HG03469 (cell line): ENCODE results near the gene STAU1.
"Not testable (repeated sequence)": the region's sequence is repeated elsewhere in the genome, so short reads cannot be mapped to it uniquely, and the experiment has no call there.

Source experiments
- ATAC-seq: cut with Tn5 transposase; IDR thresholded peaks from one replicate; pipeline ENCODE4 v1.9.1; 2021; ENCODE audit warnings: mild to moderate bottlenecking, moderate library complexity, moderate number of reproducible peaks; ENCODE audit not compliant: unreplicated experiment

The STAU1 gene

DNA sequence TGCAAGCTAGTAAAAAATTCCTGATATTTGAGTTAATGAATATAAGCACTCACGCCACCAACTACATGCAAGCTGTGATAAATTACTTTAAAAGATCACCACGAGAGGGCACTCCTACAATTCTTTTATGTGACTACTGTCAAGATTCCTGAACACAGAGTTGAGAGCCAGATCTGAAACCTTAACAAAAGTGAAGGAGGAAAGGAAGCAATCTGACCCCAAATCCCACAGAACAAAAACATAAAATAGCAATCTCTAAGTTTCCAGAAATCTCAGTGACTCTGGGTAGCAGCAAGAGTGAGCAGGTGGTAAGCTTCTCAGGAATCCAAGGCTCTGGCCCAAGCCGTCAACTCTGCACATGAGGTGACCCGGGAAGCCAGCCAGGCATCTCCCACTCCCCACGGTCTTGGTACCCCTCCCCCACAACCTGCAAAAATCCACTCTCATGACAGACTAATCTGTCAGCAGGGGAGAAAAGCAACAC is 55.1 kb downstream of the STAU1 start:
- no peak for ATAC-seq

DNA sequence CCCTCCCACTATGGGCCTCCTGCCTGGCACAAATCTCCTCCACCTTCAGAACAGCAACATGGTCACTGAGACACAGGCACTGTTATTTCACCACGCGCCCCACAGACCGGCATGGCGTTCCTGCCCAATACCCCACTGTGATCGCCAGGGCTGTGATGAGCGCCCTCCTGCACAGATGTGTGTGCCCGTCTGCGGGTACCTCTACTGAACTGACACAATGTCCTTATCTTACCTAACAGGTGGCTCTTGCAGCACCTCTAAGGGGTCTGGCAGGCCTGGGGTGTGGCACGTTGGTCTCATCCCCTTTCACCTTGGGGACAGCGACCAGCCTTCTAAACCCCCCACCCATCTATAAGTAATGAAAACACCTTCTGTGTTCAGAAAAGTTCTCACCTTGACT is 64.2 kb downstream of the STAU1 start:
- ATAC-seq = no peak

DNA sequence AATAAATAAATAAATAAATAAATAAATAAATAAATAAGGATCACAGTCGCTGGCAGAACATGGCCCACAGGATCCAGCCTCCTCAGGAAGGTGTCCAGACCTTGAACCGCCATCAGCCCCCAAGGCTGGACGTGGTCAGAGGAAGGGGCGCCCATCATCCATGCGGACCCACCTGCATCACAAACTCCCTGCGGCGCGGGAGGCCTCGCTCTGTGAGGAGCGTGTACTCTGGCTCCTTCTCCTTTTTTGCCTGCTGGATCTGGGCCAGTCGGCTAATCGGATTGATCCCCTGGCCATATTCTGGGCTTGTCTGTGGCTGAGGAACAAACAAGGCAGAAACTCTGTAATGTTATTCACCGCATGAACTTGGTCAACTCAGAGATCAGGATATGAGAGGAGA is 65.2 kb downstream of the STAU1 start:
- ATAC-seq = no peak

DNA sequence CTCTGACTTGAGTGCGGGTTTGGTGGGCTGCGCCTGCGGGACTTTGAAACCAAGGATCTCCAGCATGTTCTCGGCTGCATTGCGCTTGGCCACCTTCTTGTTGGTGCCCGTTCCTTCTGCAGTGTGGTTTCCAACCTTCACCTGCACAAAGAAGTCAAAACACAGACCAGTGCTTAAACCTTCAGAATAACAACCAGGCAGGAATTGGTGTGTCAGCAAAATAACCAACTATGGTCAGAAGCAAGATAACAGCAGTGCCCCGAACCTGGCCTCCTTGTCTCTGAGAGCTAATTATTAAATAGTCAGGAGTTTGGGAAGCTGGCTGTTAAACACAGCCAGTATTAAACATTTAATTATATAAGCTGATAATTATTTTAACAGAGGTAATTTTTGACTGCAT is 68.1 kb downstream of the STAU1 start:
- no peak for ATAC-seq

DNA sequence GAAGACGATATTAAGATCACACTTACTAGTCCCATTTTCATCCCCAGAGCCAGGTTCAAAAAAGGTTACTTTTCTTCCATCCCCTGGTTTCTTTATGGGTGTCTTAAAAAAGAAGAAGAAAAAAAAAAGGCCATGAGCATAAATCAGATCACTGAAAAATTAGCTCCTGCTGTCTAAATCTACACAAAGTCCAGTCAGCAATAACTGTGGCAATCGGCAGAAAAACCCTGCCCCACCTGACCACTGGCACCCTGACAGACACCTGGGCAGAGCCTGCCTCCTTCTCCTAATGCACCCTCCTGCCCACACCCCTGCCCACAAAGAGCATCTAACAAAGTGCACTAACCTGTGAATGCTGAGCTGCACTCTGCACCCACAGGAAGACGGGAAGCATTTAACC is 69.8 kb downstream of the STAU1 start:
- no peak for ATAC-seq

DNA sequence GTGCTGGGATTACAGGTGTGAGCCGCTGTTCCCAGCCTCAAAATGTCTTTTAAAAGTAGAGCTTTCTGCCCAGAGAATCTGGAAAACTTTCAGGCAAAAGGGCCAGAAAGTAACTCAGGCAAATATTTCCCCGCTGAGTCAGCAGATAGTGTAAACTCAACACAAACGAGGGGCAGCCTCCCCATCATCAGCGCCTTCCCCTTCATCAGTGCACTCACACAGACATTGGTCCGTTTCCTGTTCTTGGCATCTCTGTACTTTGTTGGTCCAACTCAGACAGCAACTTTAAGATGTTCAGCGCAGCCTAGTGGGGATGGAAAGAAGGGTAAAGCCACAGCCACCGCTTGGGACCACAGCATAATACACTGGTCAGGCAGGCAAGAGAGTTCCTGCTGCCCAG is 72.6 kb downstream of the STAU1 start:
- no peak for ATAC-seq

DNA sequence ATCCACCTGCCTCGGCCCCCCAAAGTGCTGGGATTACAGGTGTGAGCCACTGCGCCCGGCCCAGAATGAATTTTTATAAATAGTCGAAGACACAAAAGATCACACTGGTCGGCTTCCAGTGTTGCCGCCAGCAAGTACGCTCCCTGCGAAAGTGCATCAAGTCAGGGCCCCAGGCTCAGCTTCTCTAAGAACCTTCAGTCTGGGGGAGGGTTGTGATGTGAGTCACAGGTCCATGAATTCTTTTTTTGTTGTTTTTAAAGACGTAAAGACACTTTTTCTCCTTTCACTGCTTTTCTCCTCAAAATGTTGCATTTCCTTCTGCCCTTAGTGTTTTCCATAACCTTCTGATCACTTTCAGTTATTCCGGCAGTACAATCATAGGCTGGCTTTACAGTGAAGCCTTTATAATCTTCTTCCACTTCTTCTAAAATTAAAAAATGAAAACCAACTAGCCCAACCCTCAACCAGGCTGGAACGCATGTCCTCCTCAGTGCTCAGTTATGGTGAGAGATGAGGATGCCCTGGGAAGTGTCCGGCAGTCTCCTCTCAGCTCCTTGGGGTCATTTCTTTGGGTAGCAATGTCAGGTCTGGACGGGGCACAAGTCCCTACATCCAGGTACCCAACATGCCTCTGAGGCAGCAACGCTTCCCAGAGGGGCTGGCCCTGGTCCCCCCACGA is 75.4 kb downstream of the STAU1 start:
- ATAC-seq = no peak

DNA sequence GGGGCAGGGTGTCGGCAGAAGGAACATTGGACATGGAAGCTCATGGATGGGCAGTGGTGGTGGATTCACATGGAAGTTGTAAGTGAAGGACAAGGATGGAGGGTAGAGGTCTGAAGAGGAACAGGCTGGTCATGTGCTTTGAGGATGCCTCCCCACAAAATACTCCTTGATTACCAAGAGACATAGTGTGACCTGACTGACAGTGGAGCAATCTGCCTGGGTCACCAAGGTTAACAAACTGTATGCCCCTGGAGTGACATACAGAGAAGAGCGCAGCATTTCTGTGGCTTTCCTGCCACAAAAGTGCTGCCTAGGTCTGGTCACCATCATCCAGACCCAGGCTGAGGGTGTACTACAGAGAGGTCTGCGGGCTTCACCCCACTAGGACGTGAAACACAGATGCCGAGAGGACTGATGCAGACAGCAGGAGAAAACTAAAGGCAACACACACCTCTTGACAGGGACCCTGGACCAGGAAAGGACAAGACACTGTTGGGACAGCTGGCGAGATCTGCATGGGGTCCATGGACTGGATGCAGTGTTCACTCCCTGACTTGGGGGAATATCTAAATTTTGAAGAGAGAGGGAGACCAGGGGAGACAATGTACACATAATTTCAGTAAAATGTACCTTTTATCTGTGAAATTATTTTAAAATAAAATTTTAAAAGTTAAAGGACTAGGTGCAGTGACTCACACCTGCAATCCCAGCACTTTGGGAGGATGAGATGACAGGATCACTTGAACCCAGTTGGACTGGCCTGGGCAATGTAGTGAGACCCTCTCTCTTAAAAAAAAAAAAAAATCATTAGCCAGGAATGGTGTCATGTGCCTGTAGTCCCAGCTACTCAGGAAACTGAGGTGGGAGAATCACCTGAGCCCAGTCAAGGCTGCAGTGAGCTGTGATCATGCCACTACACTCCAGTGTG is 77.1 kb downstream of the STAU1 start:
- no peak for ATAC-seq

DNA sequence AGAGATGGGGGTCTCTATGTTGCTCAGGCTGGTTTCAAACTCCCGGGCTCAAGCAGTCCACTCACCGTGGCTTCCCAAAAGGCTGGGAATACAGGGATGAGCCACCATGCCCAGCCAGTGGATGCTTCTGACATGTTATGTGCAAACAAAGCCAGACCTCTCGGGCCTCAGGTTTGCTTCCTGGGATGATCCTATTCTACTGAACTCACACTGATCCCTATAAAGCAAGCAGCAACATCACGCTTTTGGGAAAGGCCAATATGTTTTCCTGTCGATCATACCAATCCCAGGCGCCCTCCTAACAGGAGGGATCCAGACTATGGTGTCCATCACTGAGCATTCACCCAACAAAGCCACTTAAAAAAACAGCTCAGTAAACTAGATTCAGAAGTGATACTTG is 81.8 kb downstream of the STAU1 start:
- ATAC-seq = no peak

DNA sequence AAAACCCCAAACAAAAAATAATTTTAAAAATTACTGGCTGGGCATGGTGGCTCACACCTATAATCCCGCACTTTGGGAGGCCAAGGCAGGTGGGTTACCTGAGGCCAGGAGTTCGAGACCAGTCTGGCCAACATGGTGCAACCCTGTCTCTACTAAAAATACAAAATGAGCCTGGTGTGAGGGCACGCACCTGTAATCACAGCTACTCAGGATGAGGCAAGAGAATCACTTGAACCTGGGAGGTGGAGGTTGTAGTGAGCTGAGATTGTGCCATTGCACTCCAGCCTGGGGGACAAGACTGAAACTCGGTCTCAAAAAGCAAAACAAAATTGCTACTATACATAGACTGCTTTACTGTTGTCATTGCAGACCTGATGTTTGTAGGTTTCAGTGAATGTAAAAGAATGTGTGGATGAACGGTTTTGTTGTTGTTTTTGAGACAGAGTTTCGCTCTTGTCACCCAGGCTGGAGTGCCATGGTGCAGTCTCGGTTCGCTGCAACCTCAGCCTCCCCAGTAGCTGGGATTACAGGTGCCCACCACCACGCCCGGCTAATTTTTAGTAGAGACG is 83.1 kb downstream of the STAU1 start:
- ATAC-seq = not testable (repeated sequence)

DNA sequence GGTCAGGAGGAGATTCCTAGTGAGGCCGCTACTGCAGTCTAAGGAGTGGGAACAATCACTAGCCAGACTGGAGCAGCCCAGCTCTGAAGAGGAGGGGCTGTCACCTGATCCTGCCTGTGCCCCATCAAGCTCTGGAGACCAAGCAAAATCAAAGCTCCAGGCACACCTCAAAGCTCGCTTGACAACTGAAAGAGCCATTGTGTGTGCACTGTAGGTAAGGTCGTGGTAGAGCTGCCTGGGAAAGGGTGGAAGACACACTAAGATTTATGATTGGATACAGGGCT is 83.8 kb downstream of the STAU1 start:
- ATAC-seq = no peak

DNA sequence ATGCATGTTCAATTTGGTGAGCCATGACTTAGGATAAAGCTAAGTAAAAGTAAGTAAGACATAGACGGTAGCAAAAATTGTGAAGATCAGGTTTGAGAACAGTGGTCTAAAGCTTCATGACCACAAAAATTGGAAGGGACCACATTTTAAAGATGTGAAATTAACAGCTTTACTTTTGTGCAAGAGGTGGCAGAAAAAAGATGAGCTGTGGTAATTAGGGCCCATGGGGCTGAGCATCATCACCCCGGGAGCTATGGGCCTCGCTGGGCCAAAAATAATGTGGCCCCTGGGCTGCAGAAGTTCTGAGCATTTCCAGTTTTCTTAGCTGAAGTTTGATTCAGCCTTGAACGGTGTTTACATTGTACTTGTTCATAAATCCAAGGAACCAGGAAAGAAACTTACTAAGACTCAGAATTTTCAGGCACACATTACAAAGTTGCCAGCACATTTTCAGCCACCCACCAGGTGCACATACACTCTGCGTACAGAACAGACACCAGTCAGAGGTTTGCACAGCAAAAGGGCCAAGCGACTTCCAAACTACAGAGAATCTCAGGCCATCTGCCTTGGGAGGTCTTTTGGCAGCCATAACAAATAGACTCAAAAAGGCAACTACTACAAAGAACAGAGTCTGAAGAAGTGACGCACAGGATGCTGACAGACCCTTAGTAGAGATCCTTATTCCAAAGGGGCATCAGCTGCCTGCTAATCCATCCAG is 84.3 kb downstream of the STAU1 start:
- no peak for ATAC-seq

DNA sequence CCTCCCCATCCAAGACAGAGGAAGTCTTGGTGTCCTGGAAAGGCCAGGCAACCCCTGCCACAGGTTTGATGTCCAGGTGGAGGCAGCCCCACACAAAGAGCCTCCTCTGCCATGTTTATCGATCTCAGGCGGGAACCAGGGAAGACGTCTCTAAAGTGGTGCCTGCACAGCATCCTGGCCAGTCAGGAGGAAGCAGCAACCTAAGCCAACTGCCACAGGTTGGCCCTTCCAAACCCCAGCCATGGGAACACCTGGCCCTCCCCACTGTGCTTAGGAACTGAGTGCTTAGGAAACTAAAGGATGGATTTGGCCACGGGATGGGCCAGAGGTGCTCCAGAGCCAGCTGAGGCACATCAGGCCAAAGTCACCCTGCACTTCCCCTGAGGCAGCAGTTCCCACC is 85.1 kb downstream of the STAU1 start:
- ATAC-seq = no peak

DNA sequence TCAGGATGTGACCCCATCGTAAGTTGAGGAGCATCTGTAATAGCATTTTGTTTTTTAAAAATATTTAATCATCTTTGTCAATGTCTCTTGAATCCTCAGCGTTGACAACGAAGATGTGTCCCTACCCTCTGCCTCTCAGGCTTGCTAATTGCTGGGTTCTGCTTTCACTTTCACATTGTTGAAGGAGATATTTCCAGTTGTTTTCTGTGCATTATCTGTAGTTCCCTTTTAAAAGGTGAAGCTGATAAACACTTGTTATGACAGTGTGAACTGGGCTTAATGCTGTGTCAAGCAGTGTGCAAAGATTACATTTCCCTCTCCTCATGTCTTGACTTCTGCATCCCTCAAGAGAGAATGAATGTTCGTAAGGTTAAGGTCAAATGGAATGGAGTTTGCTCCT is 87.2 kb downstream of the STAU1 start:
- no peak for ATAC-seq

DNA sequence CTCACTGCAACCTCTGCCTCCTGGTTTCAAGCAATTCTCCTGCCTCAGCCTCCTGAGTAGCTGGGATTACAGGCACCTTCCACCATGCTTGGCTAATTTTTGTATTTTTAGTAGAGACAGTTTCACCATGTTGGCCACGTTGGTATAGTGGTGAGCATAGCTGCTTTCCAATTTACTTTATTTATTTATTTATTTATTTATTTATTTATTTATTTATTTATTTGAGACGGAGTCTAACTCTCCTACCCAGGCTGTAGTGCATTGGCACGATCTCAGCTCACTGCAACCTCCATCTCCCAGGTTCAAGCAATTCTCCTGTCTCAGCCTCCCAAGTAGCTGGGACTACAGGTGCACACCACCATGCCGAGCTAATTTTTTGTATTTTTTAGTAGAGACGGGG is 87.8 kb downstream of the STAU1 start:
- ATAC-seq = not testable (repeated sequence)

DNA sequence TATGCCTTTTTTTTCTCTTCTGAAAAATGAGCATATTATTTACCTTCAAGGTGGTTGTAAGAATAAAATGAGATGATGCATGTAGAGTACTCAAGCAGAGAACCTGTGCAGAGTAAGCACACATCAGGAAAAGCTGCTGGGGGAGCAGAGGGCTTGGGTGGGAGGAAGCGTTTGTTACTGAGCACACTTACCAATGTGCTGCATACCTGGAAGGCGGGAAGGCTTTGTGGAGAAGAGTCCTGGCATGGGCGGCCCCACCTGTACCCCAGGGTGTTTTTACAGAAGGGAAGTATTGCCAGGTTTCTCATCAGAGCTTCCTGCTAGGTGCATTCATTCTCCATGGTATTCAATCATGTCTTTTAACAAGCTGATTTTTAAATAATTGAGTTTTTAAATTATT is 89.1 kb downstream of the STAU1 start:
- ATAC-seq = no peak

DNA sequence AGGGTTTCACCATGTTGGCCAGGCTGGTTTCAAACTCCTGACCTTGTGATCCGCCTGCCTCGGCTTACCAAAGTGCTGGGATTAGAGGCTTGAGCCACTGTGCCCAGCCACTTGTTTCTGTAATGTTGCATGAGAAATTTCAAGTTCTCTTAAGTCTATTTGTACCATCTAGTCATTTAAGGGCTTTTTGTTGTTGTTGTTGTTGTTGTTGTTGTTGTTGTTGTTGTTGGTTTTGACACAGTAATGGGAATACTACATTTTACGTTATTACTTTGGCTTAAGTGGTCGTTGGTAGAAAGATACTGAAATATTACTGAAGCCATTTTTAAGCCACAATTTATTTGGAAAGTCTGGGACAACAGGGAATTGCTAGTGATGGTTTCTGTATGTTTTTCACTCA is 90.0 kb downstream of the STAU1 start:
- ATAC-seq = no peak

DNA sequence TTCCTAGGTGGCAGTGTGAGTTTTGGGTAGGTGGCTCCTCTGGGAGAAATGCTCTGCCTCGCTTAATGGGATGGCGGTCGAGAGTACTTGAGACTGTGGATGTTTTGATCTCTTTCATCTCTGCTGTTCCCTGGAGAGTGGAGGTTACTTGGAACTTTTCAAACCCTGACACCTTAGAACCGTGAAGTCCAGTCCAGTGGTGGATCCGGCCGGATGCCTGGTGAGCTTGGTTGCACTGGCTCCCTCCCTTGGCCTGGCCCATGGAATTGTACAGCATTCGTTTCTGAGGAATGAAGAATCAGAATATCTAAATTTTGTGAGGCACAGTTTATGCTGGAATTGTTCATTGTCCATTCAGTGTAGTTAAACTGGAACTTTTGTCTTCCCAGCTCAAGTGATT is 91.0 kb downstream of the STAU1 start:
- ATAC-seq = no peak

DNA sequence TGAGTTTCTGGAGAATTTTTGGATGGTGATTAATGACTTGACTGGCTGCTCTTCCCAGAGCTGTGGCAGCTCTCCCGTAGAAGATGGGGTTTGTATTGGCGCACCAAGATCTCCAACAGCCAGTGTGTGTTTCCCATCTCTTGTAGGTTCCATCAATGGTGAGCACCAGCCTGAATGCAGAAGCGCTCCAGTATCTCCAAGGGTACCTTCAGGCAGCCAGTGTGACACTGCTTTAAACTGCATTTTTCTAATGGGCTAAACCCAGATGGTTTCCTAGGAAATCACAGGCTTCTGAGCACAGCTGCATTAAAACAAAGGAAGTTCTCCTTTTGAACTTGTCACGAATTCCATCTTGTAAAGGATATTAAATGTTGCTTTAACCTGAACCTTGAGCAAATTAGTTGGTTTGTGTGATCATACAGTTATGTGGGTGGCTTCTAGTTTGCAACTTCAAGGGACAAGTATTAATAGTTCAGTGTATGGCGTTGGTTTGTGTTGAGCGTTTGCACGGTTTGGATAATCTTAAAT is 91.9 kb downstream of the STAU1 start:
- no peak for ATAC-seq

DNA sequence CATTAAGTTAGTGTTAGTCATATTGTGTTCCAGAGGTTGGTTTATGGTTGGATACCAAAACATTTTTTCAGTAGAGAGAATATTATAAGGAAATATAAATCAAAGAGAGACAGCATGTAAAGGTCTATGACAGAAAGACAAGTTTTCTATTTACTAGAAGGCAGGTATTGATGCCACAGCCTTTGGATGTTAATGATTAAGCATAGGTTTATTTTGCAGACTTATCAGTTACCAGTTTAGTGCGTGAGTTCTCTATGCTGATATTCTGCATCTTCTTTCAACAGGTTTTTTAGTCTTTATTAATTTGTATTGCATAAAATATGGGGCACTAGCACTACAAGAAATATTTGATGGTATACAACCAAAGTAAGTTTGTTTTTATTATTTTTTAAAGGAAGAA is 96.4 kb downstream of the STAU1 start:
- no peak for ATAC-seq

DNA sequence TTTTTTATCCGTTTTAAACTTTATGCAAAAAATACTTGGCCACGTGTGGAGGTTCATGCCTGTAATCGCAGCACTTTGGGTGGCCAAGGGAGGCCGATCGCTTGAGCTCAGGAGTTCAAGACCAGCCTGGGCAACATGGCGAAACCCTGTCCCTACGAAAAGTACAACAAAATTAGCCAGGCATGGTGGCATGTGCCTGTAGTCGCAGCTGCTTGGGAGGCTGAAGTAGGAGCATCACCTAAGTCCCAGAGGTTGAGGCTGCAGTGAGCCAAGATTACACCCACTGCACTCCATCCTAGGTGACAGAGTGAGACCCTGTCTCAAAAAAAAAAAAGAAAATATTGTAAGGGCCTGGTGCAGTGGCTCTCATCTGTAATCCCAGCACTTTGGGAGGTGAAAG is 97.0 kb downstream of the STAU1 start:
- ATAC-seq = no peak
